ENCODE data around the gene AGAP2. TPM values are rescaled to one million over a fixed set of nuclear protein-coding genes. Genes with fewer than 3 reads are reported as not detected.
"Not testable (repeated sequence)": the region's sequence is repeated elsewhere in the genome, so short reads cannot be mapped to it uniquely, and the experiment has no call there.

The AGAP2 gene
- total RNA-seq, 1 donor from 2014 or later: 57.1 TPM

DNA sequence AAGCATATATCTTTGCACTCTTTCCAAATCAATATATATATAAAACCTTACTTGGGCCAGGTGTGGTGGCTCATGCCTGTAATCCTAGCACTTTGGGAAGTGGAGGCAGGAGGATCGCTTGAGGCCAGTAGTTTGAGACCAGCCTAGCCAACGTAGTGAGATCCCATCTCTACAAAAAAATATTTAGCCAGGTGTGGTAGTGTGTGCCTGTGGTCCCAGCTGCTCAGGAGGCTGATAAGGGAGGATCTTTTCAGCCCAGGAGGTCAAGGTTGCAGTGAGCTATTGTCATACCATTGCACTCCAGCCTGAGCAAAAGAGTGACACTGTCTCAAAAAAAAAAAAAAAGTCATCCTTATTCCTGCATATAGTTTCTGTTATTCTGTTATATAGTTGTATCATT is 30.2 kb downstream of the AGAP2 start:
- intact Hi-C loops (cut with micrococcal nuclease): no loop called here

DNA sequence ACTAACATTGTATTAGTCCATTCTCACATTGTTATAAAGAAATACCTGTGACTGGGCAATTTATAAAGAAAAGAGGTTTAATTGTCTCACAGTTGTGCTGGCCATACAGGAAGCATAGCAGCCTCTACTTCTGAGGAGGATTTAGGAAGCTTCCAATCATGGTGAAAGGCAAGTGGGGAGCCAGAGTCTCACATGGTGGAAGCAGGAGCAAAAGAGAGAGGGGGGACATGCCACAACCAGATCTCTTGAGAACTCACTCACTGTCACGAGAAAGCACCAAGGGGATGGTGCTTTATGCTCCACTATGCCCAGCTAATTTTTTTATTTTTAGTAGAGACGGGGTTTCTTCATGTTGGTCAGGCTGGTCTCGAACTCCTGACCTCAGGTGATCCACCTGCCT is 31.3 kb downstream of the AGAP2 start:
- intact Hi-C loops (cut with micrococcal nuclease): no loop called here

DNA sequence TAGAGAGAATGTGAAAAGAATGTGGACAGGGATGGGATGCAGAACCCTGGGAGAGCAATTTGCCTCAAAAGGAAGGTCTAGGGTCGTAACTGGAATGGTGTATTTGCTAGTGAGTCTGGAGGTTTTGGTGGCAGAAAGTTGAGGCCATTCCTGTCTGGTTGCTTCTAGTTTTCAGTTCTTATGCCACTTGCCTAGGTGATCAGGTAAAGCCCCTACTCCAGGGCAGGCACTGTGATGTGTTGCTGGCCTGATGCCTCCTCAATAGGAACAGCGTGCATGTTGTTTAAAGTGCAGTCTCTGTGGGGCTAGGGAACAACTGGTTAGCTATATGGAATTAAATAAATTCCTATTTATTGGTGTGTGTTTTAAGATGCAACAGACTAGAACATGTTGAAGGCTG is 38.2 kb downstream of the AGAP2 start:
- intact Hi-C loops (cut with micrococcal nuclease): no loop called here

DNA sequence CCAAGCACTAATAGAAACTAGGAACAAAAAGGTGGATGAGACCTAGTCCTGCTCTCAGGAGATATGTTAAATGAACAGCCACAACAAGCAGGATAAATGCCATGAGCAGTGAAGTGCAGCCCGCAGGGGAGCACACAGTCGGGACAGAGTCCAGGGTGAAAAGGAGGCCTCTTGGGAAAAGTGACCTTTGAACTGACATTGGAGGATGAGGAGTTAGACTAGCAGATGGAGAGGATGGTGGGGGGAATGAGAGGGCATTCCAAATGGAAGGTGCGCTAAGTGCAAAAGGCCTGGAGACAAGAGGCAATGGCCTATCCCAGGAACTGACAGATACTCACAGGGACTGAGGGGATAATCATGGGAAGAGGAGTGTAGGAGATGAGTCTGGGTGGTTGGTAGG is 40.1 kb downstream of the AGAP2 start:
- intact Hi-C loops (cut with micrococcal nuclease): no loop called here

DNA sequence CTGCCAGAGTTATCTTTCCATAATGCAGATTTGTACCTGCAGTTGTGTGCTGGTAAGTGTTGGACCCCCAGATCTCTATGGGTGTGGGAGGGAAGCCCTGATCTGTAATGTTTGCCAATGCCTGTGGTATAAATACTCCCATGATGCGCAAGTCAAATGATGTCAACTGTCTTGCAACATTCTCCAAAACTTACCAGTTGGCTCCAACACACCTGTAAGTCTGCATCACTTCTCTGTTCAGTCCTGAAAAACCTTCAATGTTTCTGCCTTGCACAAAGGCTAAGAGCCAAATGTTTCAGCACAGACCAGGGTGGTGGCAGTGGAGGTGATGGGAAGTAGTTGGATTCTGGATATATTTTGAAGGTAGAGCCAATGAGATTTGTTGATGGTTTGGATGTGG is 41.5 kb downstream of the AGAP2 start:
- intact Hi-C loops (cut with micrococcal nuclease): no loop called here

DNA sequence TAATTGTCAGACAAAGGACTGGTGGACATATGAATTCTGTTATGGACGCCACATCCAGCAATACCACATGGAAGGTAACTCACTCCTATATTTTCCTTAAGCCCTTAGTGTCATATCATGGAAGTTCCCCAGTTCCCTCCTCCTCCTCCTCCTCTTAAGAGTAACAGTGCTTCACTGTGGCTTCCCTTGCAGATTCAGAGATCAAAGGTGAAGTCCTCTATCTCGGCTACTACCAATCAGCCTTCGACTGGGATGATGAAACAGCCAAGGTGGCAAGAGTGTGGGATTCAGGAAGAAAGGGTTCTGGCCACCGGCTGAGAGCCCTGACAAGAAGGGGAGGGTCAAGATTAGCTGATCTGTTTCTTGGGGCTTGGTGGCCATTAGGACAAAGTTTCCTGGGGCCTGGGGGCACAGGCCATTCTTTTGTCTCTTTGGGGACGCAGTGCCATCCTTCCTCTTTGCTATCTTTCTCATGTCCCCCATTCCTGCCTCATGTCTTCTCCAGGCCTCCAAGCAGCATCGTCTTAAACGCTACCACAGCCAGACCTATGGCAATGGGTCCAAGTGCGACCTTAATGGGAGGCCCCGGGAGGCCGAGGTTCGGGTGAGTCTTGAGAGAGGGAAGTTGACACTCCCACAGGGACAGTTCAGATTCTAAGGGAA is 42.6 kb downstream of the AGAP2 start:
- intact Hi-C loops (cut with micrococcal nuclease): no loop called here

DNA sequence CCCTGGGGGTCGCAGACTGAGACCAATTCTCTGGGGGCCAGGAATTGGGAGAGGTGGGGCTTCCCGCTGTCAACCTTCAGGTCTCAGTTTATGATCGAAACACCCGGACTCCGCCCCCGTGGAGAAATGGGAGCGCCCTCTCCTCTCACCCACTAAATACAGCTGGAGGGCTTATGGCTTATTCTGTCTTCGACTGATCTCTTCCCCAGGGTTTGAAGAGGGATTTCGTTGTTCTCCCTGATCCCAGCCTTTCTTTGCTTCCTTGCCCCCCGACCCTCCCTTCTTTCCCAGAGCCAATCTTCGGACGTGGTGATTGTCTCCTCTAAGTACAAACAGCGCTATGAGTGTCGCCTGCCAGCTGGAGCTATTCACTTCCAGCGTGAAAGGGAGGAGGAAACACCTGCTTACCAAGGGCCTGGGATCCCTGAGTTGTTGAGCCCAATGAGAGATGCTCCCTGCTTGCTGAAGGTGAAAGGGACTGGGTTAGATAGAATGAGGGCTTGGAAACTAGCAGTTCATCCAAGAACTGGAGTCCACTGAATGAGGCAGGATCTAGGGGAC is 44.0 kb downstream of the AGAP2 start:
- intact Hi-C loops (cut with micrococcal nuclease): loop anchor here (1.0 to 5.0 kb wide), 4 partner anchors 62 to 243 kb away; partner anchors contain the start of genes B4GALNT1, DCTN2 and PIP4K2C

DNA sequence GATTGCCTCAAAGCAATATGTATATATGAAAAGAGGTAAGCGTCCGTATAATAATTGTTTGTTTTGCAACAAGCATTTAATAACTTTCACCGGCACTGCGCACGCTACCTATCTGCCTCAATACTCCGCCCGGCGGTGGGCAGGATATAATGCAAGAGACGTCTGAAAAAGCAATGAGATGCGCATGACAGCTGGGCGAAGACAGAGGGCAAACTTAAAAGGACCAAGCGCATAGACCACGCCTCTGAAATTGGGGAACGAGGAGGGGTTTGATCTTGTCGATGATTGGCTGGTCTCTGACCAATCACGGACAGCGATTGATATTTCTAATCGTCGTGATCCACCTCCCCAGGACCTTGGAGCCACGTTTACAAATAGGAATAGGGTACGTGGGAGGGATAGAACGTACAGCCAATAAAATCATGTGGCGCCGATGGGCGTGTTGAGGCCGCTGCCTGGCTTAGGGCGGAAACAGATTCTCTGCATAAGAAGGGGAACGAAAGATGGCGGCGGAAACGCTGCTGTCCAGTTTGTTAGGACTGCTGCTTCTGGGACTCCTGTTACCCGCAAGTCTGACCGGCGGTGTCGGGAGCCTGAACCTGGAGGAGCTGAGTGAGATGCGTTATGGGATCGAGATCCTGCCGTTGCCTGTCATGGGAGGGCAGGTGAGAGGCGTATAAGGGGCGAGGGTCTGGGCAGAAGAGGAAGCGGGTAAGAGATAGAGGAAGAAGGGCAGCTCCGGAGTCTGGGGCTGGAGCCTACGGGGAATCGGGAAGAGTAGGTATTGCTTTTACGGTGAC is 44.7 kb downstream of the AGAP2 start, which contains the start of gene OS9:
Gene OS9 (plus strand): TSS at position 474 of the 800 bp plus-strand sequence. CDS start 30 bp downstream, at position 504.
- intact Hi-C loops (cut with micrococcal nuclease): loop anchor here (1.0 to 5.0 kb wide), 6 partner anchors 48 to 243 kb away; partner anchors contain the start of genes B4GALNT1, DCTN2, MBD6 and PIP4K2C

DNA sequence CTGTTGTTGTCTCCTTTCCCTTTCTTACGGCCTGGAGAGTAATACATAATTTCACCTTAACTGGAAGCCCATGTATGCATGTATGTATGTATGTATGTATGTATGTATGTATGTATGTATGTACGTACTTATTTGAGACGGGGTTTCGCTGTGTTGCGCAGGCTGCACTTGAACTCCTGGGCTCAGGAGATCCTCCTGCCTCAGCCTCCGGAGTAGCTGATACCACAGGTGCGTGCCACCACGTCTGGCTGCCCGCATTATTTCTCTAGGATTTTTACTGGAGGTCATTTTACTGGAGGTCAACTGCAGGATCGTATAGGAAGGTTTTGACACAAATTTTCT is 45.3 kb downstream of the AGAP2 start:
- intact Hi-C loops (cut with micrococcal nuclease): loop anchor here (1.0 to 5.0 kb wide), 5 partner anchors 49 to 244 kb away; partner anchors contain the start of genes B4GALNT1, MBD6 and PIP4K2C

DNA sequence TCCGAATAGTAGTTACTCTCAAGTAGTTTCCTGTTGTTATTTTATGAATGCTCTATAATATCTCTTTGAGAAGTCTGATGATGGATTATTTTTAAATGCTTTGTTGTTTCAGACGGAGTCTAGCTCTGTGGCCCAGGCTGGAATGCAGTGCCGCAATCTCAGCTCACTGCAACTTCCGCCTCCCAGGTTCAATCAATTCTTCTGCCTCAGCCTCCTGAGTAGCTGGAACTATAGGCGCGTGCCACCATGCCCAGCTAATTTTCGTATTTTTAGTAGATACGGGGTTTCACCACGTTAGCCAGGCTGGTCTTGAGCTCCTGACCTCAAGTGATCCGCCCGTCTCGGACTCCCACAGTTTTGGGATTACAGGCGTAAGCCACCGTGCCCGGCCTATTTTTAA is 46.0 kb downstream of the AGAP2 start:
- intact Hi-C loops (cut with micrococcal nuclease): loop anchor here (2.0 to 5.0 kb wide), 4 partner anchors 60 to 245 kb away; partner anchors contain the start of genes B4GALNT1, MBD6 and PIP4K2C

DNA sequence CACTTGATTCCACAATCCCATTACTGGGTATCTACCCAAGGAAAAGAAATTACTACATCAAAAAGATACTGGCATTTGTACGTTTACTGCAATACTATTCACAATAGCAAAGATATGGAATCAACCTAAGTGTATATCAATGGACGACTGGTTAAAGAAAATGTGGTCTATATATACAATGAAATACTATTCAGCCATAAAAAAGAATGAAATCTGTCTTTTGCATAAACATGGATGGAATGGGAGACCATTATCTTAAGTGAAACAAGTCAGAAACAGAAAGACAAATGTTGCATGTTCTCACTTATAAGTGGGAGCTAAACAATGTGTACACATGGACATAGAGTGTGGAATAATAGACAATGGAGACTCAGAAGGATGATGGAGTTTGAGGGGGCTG is 49.6 kb downstream of the AGAP2 start:
- intact Hi-C loops (cut with micrococcal nuclease): no loop called here

DNA sequence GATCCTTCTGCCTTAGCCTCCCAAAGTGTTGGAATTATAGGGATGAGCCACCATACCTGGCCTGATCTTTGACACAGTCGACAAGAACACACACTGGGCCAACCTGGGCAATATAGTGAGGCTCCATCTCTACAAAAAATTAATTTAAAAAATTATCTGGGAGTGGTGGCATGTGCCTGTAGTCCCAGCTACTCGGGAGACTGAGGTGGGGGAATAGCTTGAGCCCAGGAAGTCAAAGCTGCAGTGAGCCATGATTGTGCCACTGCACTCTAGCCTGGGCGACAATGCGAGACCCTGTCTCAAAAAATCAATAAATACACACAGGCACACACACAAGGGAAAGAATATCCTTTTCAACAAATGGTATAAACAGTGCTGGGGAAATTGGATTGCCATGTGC is 50.7 kb downstream of the AGAP2 start:
- intact Hi-C loops (cut with micrococcal nuclease): no loop called here

DNA sequence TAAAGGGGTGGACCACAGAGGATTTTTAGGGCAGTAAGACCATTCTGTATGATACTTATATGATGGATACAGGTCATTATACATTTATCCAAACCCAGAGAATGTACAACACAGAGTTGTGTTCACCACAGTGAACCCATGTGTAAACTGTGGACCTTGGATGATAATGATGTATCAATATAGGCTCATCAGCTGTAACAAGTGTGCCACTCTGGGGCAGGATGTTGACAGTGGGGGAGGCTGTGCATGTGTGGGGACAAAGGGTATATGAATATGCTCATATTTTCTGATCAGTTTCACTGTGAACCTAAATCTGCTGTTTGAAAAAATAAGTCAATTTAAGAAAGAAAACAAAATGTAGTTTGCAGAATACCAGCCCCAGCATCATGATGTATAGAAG is 58.8 kb downstream of the AGAP2 start:
- intact Hi-C loops (cut with micrococcal nuclease): no loop called here

DNA sequence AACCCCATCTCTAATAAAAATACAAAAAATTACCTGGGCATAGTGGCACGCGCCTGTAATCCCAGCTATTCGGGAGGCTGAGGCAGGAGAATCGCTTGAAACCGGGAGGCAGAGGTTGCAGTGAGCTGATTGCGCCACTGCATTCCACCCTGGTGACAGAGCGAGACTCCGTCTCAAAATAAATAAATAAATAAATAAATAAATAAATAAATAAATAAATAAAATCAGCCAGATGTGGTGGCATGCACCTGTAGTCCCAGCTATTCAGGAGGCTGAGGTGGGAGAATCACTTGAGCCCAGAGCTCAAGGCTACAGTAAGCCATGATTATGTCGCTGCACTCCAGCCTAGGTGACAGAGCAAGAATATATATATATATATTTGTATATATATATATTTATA is 60.6 kb downstream of the AGAP2 start:
- intact Hi-C loops (cut with micrococcal nuclease): not testable (repeated sequence)

DNA sequence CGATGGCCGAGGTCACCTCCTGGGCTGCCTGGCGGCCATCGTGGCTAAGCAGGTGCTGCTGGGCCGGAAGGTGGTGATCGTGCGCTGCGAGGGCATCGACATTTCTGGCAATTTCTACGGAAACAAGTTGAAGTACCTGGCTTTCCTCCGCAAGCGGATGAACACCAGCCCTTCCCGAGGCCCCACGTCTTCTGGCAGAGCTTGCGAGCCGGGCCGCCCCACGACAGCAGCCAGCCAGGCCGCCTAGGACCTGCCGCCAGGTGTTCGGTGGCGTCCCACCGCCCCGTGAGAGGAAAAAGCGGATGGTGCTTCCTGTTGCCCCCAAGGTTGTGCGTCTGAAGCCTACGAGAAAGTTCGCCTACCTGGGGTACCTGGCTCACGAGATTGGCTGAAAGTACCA is 63.9 kb downstream of the AGAP2 start:
- intact Hi-C loops (cut with micrococcal nuclease): no loop called here

Other genes starting within 250 kb of the AGAP2 start
- gene DDIT3, start 218.2 kb downstream of the AGAP2 start, total RNA-seq: 9.9 and 10.7 TPM in 2 replicates
- gene MBD6, start 215.9 kb downstream of the AGAP2 start, total RNA-seq: 75.0 and 78.0 TPM in 2 replicates
- gene DCTN2, start 191.6 kb downstream of the AGAP2 start, total RNA-seq: 85.7 and 88.4 TPM in 2 replicates
- gene KIF5A, start 188.7 kb downstream of the AGAP2 start, total RNA-seq: 1.3 and 1.6 TPM in 2 replicates
- 19.7 and 22.8 TPM in 2 replicates for gene PIP4K2C, start 147.6 kb downstream of the AGAP2 start, total RNA-seq
- 18.1 and 19.1 TPM in 2 replicates for gene DTX3, start 133.9 kb downstream of the AGAP2 start, total RNA-seq
- 0.48 and 1.0 TPM in 2 replicates for gene ARHGEF25, start 127.3 kb downstream of the AGAP2 start, total RNA-seq
- 1.5 and 1.9 TPM in 2 replicates for gene B4GALNT1, start 105.5 kb downstream of the AGAP2 start, total RNA-seq
- gene OS9, start 44.6 kb downstream of the AGAP2 start, total RNA-seq: 137 and 138 TPM in 2 replicates
- gene TSPAN31, start 6.3 kb upstream of the AGAP2 start, total RNA-seq: 17.3 and 17.9 TPM in 2 replicates
- 134 and 138 TPM in 2 replicates for gene CDK4, start 13.6 kb upstream of the AGAP2 start, total RNA-seq
- 21.2 and 21.9 TPM in 2 replicates for gene MARCHF9, start 16.4 kb upstream of the AGAP2 start, total RNA-seq
- gene CYP27B1, start 28.3 kb upstream of the AGAP2 start, total RNA-seq: 4.2 and 4.3 TPM in 2 replicates
- gene METTL1, start 33.4 kb upstream of the AGAP2 start, total RNA-seq: 34.8 and 42.7 TPM in 2 replicates
- 3.1 and 3.3 TPM in 2 replicates for gene EEF1AKMT3, start 33.9 kb upstream of the AGAP2 start, total RNA-seq
- gene TSFM, start 44.0 kb upstream of the AGAP2 start, total RNA-seq: 36.3 and 39.2 TPM in 2 replicates
- 4.2 and 4.4 TPM in 2 replicates for gene AVIL, start 80.0 kb upstream of the AGAP2 start, total RNA-seq
- 111 and 114 TPM in 2 replicates for gene CTDSP2, start 108.0 kb upstream of the AGAP2 start, total RNA-seq
- 14.0 and 17.1 TPM in 2 replicates for gene ATP23, start 202.8 kb upstream of the AGAP2 start, total RNA-seq

Measured in T-helper 2 cell treated with Interferon-gamma antibody and Interleukin-4, amounts not matched to agents 100 ng/mL and 5 ng/mL, for 36 hours (primary cell).